ENCODE results near the gene CPAMD8. TPM values are rescaled to one million over a fixed set of nuclear protein-coding genes. Genes with fewer than 3 reads are reported as not detected.

The CPAMD8 gene
- total RNA-seq (ENCODE audit: unreplicated experiment): 15.4 TPM
- long read RNA-seq, partial matches to known transcripts: 0 of 7 reads
- long read RNA-seq, other reads (novel, unspliced or antisense): 4 of 7 reads

DNA sequence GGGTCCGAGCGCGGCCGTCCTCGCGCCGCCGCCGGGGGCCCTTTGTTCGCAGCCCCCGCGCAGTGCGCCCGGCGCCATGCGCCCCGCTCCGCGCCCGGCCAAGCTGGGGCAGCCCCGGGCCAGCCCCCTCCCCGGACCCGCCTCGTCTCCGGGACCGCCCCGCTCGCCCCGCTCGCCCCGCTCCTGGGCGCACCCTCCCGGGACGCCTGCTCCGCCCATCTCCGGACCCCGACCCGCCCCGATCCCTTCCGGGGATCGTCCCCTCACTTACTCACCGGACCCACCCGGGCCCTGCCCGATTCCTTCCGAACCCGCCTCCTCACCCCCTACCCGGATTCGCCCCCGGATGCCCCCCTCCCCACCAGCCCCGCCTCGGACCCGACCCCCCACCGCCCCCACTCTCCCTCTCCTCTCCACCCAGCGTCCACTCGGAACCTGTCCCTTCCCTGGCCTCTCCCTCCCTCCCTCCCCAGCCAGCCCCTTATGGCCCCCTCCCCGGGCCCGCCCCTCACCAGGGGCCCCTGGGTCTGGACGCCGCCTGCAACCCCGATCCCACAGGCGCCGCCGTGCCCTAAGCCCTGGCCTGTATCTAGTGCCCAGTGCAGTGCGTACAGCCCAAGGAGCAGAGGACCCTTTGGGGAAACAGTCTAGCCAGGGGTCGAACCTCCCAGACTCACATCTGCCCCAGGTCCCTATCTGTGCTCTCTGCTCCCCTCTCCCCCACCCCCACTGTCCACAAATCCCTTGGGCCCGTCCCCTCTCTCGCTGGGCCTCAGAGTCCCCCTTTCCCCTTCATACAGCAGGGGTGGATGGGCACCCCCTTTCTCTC, at the start of gene CPAMD8:
TSS of gene CPAMD8 (minus strand) at position 105 of the 829 bp plus-strand sequence. CDS start 168 bp downstream, outside the sequence.
- Mint-ChIP-seq H3K27ac (ENCODE audit: unreplicated experiment) (no peak within 1 kb of the TSS), H3K4me3 (ENCODE audit: unreplicated experiment) (peak within 1 kb of the TSS; percentile 81), H3K36me3 (ENCODE audit: unreplicated experiment) (peaks cover 23% of the 10 kb centered on the region), H3K4me1 (ENCODE audit: low read depth, unreplicated experiment) (no peaks in the 10 kb centered on the region), H3K27me3 (ENCODE audit: unreplicated experiment) (peaks cover 12% of the 10 kb centered on the region), H3K9me3 (ENCODE audit: unreplicated experiment) (peaks cover 8% of the 10 kb centered on the region)
- DNase-seq: no peak
- TF ChIP-seq, protein P1, sequence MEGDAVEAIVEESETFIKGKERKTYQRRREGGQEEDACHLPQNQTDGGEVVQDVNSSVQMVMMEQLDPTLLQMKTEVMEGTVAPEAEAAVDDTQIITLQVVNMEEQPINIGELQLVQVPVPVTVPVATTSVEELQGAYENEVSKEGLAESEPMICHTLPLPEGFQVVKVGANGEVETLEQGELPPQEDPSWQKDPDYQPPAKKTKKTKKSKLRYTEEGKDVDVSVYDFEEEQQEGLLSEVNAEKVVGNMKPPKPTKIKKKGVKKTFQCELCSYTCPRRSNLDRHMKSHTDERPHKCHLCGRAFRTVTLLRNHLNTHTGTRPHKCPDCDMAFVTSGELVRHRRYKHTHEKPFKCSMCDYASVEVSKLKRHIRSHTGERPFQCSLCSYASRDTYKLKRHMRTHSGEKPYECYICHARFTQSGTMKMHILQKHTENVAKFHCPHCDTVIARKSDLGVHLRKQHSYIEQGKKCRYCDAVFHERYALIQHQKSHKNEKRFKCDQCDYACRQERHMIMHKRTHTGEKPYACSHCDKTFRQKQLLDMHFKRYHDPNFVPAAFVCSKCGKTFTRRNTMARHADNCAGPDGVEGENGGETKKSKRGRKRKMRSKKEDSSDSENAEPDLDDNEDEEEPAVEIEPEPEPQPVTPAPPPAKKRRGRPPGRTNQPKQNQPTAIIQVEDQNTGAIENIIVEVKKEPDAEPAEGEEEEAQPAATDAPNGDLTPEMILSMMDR (IDR thresholded peaks at IDR 0.05; ENCODE audit: partially characterized antibody, unreplicated experiment): no peak

DNA sequence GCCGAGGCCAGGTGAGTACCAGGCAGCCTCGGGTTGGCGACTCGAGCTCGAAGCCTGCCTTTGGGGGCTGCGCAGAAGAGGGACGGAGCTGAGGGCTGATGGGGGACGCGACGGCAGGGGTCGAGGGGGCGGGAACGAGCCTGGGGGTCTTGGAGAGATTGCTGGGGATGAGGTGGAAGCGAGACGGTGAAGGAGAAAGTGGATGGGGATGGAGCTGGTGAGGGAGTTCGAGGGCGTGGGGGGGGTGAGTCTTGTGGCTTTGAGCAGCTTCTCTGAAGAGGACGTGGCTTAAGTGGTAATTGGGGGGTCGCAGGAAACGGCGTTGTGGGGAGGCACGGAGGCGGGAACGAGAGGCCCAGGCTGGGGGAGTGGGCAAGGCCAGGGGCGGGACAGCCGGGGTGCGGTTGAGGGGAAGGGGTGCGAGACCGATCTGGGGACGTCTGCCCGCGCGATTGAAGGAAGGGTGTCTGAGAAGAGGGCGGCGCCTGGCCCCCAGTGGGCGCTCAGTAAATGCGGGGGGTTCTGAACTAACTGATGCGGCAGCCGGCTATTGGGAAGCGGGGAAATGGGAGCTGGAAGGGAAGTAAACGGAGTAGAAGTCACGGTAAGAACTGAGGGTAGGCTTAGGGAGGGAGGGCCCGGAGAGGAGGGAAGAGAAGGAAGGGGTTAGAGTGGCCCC, 49.4 kb upstream of the CPAMD8 start:
- no peaks in the 10 kb centered on the region for H3K36me3 Mint-ChIP-seq (ENCODE audit: unreplicated experiment)
- peaks cover 18% of the 10 kb centered on the region for H3K4me1 Mint-ChIP-seq (ENCODE audit: low read depth, unreplicated experiment)
- peak overlapping the region; percentile 97 for H3K4me3 Mint-ChIP-seq (ENCODE audit: unreplicated experiment)
- H3K27ac Mint-ChIP-seq (ENCODE audit: unreplicated experiment): peak overlapping the region; percentile 73
- no peak for DNase-seq
- peaks cover 8% of the 10 kb centered on the region for H3K9me3 Mint-ChIP-seq (ENCODE audit: unreplicated experiment)
- TF ChIP-seq, protein P1 (IDR thresholded peaks at IDR 0.05; ENCODE audit: partially characterized antibody, unreplicated experiment): no peak
- peaks cover 6% of the 10 kb centered on the region for H3K27me3 Mint-ChIP-seq (ENCODE audit: unreplicated experiment)

DNA sequence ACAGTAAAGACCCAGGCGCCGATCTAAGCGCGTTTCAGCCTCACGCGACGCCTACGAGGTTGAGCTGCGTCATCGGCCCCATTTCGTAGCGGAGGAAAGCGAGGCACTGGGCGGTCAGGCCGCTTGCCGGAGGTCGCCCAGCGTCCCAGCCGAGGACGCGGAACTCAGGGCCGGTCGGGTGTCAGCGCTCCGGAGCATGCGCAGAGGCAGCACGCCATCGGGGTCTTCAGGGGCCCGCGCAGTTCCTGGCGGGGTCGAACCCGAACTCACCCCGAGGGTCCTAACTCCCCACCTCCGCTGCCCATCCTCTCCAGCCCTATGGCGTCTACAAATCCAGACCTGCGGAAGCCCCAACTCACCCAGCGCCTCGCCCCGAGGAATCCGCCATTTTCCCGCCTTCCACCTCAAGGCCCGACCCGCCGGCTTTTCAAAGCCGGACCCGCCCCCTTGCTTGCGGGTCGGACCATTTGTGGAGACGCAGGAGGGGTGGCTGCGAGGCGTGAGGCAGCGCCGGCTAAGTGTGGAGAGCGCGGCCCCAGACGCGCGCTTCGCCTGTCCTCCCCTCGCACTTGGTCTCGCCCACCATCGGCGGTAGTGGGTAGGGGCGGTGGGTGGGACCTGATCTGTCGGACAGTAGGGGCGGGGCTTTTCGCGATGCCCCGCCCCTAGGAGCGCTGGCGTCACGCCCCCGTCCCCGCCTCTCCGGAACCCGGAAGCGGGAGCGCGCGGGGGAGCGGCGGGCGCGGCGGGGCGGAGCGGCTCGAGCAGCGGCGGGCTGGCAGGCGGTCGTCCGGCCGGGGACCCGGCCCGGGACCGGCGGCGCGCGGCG, 48.6 kb upstream of the CPAMD8 start, which contains the start of the genes HAUS8 and MYO9B:
TSS of gene HAUS8 (minus strand) at position 418 of the 829 bp plus-strand sequence. CDS start at position 388, 30 bp downstream.
TSS of gene MYO9B (plus strand) at position 743 of the 829 bp plus-strand sequence. CDS start 25,941 bp downstream, outside the sequence.
- peaks cover 6% of the 10 kb centered on the region for H3K27me3 Mint-ChIP-seq (ENCODE audit: unreplicated experiment)
- peak within 1 kb of the TSS; percentile 97 for H3K4me3 Mint-ChIP-seq (ENCODE audit: unreplicated experiment)
- H3K9me3 Mint-ChIP-seq (ENCODE audit: unreplicated experiment): peaks cover 9% of the 10 kb centered on the region
- DNase-seq: peak; percentile 99
- H3K4me1 Mint-ChIP-seq (ENCODE audit: low read depth, unreplicated experiment): peaks cover 22% of the 10 kb centered on the region
- TF ChIP-seq, protein P1 (IDR thresholded peaks at IDR 0.05; ENCODE audit: partially characterized antibody, unreplicated experiment): no peak
- no peaks in the 10 kb centered on the region for H3K36me3 Mint-ChIP-seq (ENCODE audit: unreplicated experiment)
- peak within 1 kb of the TSS; percentile 90 for H3K27ac Mint-ChIP-seq (ENCODE audit: unreplicated experiment)

DNA sequence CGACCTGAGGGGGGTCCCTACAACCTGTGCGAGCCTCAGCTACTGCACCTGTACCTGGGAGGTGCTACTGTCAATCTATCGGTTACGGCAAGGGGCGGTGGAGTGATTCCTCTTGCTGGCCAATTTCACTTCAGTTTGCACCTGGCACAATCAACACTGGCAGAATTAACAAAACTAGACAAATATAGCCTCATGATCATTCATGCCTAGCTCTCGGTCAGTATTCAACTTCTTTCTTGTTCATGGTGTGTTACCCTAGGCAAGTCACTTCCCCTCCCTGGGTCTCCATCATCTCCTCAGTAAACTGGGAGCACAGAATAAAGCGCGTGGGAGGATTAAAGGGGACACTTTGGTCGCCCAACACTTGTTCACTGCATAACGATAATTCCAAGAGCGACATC, 48.0 kb upstream of the CPAMD8 start:
- peak overlapping the region; percentile 90 for H3K27ac Mint-ChIP-seq (ENCODE audit: unreplicated experiment)
- TF ChIP-seq, protein P1 (IDR thresholded peaks at IDR 0.05; ENCODE audit: partially characterized antibody, unreplicated experiment): no peak
- no peaks in the 10 kb centered on the region for H3K36me3 Mint-ChIP-seq (ENCODE audit: unreplicated experiment)
- peaks cover 9% of the 10 kb centered on the region for H3K9me3 Mint-ChIP-seq (ENCODE audit: unreplicated experiment)
- DNase-seq: no peak
- H3K4me1 Mint-ChIP-seq (ENCODE audit: low read depth, unreplicated experiment): peaks cover 24% of the 10 kb centered on the region
- peaks cover 7% of the 10 kb centered on the region for H3K27me3 Mint-ChIP-seq (ENCODE audit: unreplicated experiment)
- H3K4me3 Mint-ChIP-seq (ENCODE audit: unreplicated experiment): peak overlapping the region; percentile 91
